K562 (cell line): ENCODE data around the gene FGG. TPM values are rescaled to one million over a fixed set of nuclear protein-coding genes. Genes with fewer than 3 reads are reported as not detected.

Experiments used
- ATAC-seq: fragments of 200-7000 bp; cut with Tn5 transposase; 3 replicates; pipeline ENCODE4 v1.9.1; 2020; ENCODE audit warnings: moderate library complexity
- BruUV-seq: library from RNA; stranded (reverse); fragments of 400-500 nt; replicated peaks from 2 replicates; lab custom pipeline; 2021; lab: Mats Ljungman, UMichigan
- CTCF ChIA-PET: fragments of 300-600 bp; formaldehyde crosslinking; extraction: SDS; loops from one replicate; lab custom pipeline; 2021; ENCODE audit warnings: low intra/inter-chr PET ratio; lab: Yijun Ruan, JAX
- POLR2A ChIA-PET: fragments of 300-600, 350-650 bp; sonication (Branson Sonifier 250); formaldehyde crosslinking; extraction: SDS; loops from one replicate; lab custom pipeline; 2021; ENCODE audit warnings: antibody characterized with exemption, inconsistent platforms; lab: Yijun Ruan, JAX
- DNase-seq, 4 experiments: peaks; one replicate each; pipeline versions ENCODE4 v3.0.0 to v3.0.0-alpha.2; 2011 to 2018; ENCODE audit warnings: low spot score in 3 of 4, mixed read lengths in 3 of 4; ENCODE audit errors: extremely low read depth in 1 of 4
- FAIRE-seq: peaks from 2 replicates; lab custom pipeline; 2011; peaks lifted over from hg19 to GRCh38; lab: Jason Lieb, UNC
- H2AFZ ChIP-seq: 2 replicates; pipeline ENCODE4 v1.6.0; 2011; ENCODE audit warnings: low read depth, low read length, control low read depth, inconsistent platforms
- H3K27ac ChIP-seq: fragments of 200-600 bp; 3 replicates; pipeline ENCODE4 v1.8.0; 2011; ENCODE audit warnings: low read depth, mild to moderate bottlenecking, control low read depth, inconsistent platforms, low read length, moderate library complexity, mixed read lengths; ENCODE audit errors: extremely low read depth
- H3K27me3 ChIP-seq, 2 experiments: fragments of 300-600 bp in 1 of 2; 2 replicates in 1 of 2; 3 replicates in 1 of 2; pipeline versions ENCODE4 v1.6.0 to v1.8.0; 2011; ENCODE audit warnings: inconsistent platforms in 2 of 2, low read length in 2 of 2, mild to moderate bottlenecking in 1 of 2, mixed read lengths in 1 of 2, moderate library complexity in 1 of 2; ENCODE audit not compliant: control insufficient read depth in 2 of 2, insufficient read depth in 2 of 2
- H3K36me3 ChIP-seq: fragments of 300-600 bp; 3 replicates; pipeline ENCODE4 v1.8.0; 2011; ENCODE audit warnings: mild to moderate bottlenecking, low read length, inconsistent platforms; ENCODE audit not compliant: control insufficient read depth, insufficient read depth
- H3K4me1 ChIP-seq, 2 experiments: fragments of 200-600 bp in 1 of 2; replicated peaks in 1 of 2; 2 replicates in 1 of 2; 3 replicates in 1 of 2; pipeline versions ENCODE4 v1.5.1 to v1.8.0; 2011; ENCODE audit warnings: inconsistent platforms in 2 of 2, low read length in 2 of 2, mild to moderate bottlenecking in 1 of 2, mixed read lengths in 1 of 2, moderate library complexity in 1 of 2; ENCODE audit not compliant: control insufficient read depth in 2 of 2, insufficient read depth in 2 of 2
- H3K4me2 ChIP-seq: 2 replicates; pipeline ENCODE4 v1.6.1; 2011; ENCODE audit warnings: low read length, control low read depth, inconsistent platforms, mixed read lengths; ENCODE audit not compliant: insufficient read depth
- H3K4me3 ChIP-seq: fragments of 200-600 bp; sonication (generic), shearing (Covaris generic); 2 replicates; pipeline ENCODE4 v1.5.1; 2016; ENCODE audit warnings: control low read depth, inconsistent platforms
- H3K79me2 ChIP-seq: fragments of 200-600 bp; 3 replicates; pipeline ENCODE4 v1.8.0; 2011; ENCODE audit warnings: low read length, inconsistent platforms; ENCODE audit not compliant: control insufficient read depth, insufficient read depth
- H3K9ac ChIP-seq, 2 experiments: 2 replicates each; pipeline versions ENCODE4 v1.6.0 to v1.6.1; 2011; ENCODE audit warnings: low read depth in 2 of 2, low read length in 2 of 2, control low read depth in 1 of 2, inconsistent platforms in 1 of 2, mild to moderate bottlenecking in 1 of 2, mixed read lengths in 1 of 2; ENCODE audit not compliant: insufficient read depth in 1 of 2
- H3K9me1 ChIP-seq: one replicate; pipeline ENCODE4 v1.6.0; 2011; ENCODE audit warnings: inconsistent platforms, mild to moderate bottlenecking, low read length, moderate library complexity; ENCODE audit not compliant: control insufficient read depth, insufficient read depth
- H3K9me3 ChIP-seq: replicated peaks from 2 replicates; pipeline ENCODE4 v1.5.1; 2011; ENCODE audit warnings: low read depth, low read length, inconsistent platforms; ENCODE audit not compliant: control insufficient read depth, insufficient read depth
- H4K20me1 ChIP-seq: replicated peaks from 2 replicates; pipeline ENCODE4 v1.6.1; 2011; ENCODE audit warnings: low read length, inconsistent platforms, mixed read lengths; ENCODE audit not compliant: control insufficient read depth, insufficient read depth
- CEBPB ChIP-seq: fragments of 450-650 bp; IDR thresholded peaks from 2 replicates; pipeline ENCODE4 v1.6.1; 2016; ENCODE audit warnings: missing genetic modification characterization, missing compliant biosample characterization
- RAD21 ChIP-seq, 2 experiments: fragments of 250-450 bp in 1 of 2; fragments of 450-650 bp in 1 of 2; sonication (Bioruptor Pico) in 1 of 2; formaldehyde crosslinking in 1 of 2; IDR thresholded peaks in 1 of 2; conservative IDR thresholded peaks in 1 of 2; 2 replicates each; pipeline versions ENCODE4 v1.4.0 to v1.8.0; 2020 to 2022; ENCODE audit warnings: mild to moderate bottlenecking in 2 of 2, moderate library complexity in 1 of 2
- TBP ChIP-seq: optimal IDR thresholded peaks from 2 replicates; pipeline ENCODE3; 2011; ENCODE audit warnings: low read depth, low read length, improper control_type of control experiment
- YY1 ChIP-seq, 3 experiments: IDR thresholded peaks; 2 replicates each; pipeline ENCODE4 v1.6.1; 2011; ENCODE audit warnings: low read length in 2 of 3, mild to moderate bottlenecking in 2 of 3, moderate library complexity in 2 of 3, borderline replicate concordance in 1 of 3, control low read depth in 1 of 3, low read depth in 1 of 3; ENCODE audit not compliant: insufficient read depth in 3 of 3, insufficient replicate concordance in 2 of 3, control insufficient read depth in 1 of 3, insufficient read length in 1 of 3; ENCODE audit errors: extremely low read depth in 1 of 3
- ZBTB7A ChIP-seq: IDR thresholded peaks from 2 replicates; pipeline ENCODE4 v1.6.1; 2011; ENCODE audit warnings: low read depth, mild to moderate bottlenecking, low read length, moderate library complexity, borderline replicate concordance; ENCODE audit not compliant: control insufficient read depth
- ZNF586 ChIP-seq: fragments of 450-650 bp; formaldehyde crosslinking; conservative IDR thresholded peaks from 2 replicates; pipeline ENCODE4 v1.4.0; 2020; ENCODE audit warnings: mild to moderate bottlenecking, moderate library complexity
- ZNF589 ChIP-seq: fragments of 200-800 bp; sonication (Bioruptor generic); IDR thresholded peaks from 2 replicates; pipeline ENCODE4 v1.6.1; 2016; ENCODE audit warnings: low read depth, missing genetic modification characterization, missing compliant biosample characterization
- WGBS: fragments of 100-300 bp; shearing (Covaris generic); methylation state at CpG from one replicate; pipeline ENCODE4 v1.1.6; 2016; ENCODE audit warnings: low coverage, mixed read lengths; ENCODE audit not compliant: insufficient coverage; ENCODE audit errors: missing lambda C conversion rate; 5-methylcytosine and 5-hydroxymethylcytosine counted together
- in situ Hi-C: fragments of 300-500 bp; cut with MboI; formaldehyde crosslinking; loops from 4 replicates; pipeline ENCODE4 v1.15.0; 2018; ENCODE audit warnings: inconsistent platforms, mixed read lengths
- intact Hi-C: fragments of 100-400 bp; cut with micrococcal nuclease; formaldehyde crosslinking; loops from 2 replicates; pipeline ENCODE4 v1.14.2; 2022
- polyA plus RNA-seq, 8 experiments: library from polyadenylated mRNA; depleted of rRNA in 4 of 8; stranded (reverse) in 5 of 8; unstranded in 3 of 8; fragments of >200 nt; fragmentation: Nextera tagmentation in 2 of 8; fragmentation: Illumina TruSeq in 1 of 8; extraction: Ambion mirVana in 2 of 8; extraction: Trizol in 1 of 8; gene quantifications; 2 replicates each; pipeline versions ENCODE4 v1.2.1 to v1.2.3, GENCODE V29; 2011 to 2014; ENCODE audit warnings: inconsistent platforms in 1 of 8, missing spikeins in 1 of 8
- total RNA-seq, 7 experiments: library from RNA; depleted of rRNA in 6 of 7; stranded (reverse); fragments of >200 nt in 6 of 7; fragmentation: Illumina TruSeq in 2 of 7; extraction: Trizol in 2 of 7; gene quantifications; 2 replicates each; pipeline versions ENCODE4 v1.2.1 to v1.2.3, GENCODE V29; 2011 to 2021; ENCODE audit warnings: low replicate concordance in 1 of 7
- TF ChIP-seq, protein P1 (sequence below): fragments of 250-450 bp; sonication (Bioruptor Pico); IDR thresholded peaks from 2 replicates; pipeline ENCODE4 v1.5.0; 2020; ENCODE audit warnings: mild to moderate bottlenecking
- TF ChIP-seq, protein P2 (sequence below): IDR thresholded peaks from 2 replicates; pipeline ENCODE4 v1.6.1; 2011; ENCODE audit warnings: borderline replicate concordance, low read depth, mild to moderate bottlenecking, moderate library complexity, low read length; ENCODE audit not compliant: insufficient read depth, poor library complexity, severe bottlenecking
- TF ChIP-seq, protein P3 (sequence below): fragments of 450-650 bp; formaldehyde crosslinking; IDR thresholded peaks from 2 replicates; pipeline ENCODE4 v1.4.0; 2020; ENCODE audit warnings: mild to moderate bottlenecking

Gene FGG
- total and polyA plus RNA-seq, 9 of the 15 experiments (the other 6 are each of a cell fraction or from before 2014, with no cell fraction given): 0.08 to 2.2 (median 0.33) TPM; not detected in 2

DNA sequence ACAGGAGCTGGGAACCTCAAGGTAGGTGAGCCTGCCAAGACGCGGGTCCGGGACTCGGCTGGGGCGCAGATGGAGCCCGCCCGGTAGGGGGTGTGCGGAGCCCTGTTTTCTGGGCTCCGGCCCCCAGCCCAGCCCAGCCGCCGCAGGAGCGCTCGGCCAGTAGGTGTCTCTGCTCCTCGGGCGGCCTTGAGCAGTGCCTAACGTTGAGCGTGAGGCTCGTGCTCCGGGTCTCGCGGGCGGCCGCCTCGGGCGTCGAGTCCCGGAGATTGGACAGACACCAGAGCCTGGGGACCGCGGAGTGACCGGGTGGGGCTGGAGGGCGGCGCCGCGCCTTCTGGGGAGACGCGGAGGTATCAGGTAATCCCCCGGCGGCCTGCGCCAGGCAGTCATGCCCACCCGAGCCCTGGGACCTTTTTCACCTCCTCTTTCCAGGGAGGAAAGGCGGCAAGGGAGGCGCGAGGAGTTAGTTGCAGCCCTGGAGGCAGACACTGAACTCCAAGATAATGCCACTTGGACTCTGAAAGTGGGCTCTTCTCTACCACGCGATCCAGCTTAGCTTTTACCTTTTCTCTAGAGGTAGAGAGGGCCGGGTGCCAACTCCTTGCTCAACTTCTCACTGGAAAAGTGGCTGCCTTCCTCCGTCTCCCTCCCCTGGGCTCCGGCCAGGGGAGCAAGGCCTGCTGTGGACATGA, 14.5 kb upstream of the FGG start:
- POLR2A ChIA-PET: interaction anchor here (0.8 kb wide), 1 partner anchor 14 kb away, joined by 4 read pairs; no protein-coding TSS in a partner anchor
- DNase-seq: peak; percentile 63 to 77 (median 70)
- Histone ChIP-seq H3K9me1 (no peaks in the 10 kb centered on the region), H3K4me3 (no peak overlapping the region), H3K9me3 (no peaks in the 10 kb centered on the region), H2AFZ (peak overlapping the region; percentile 66), H3K4me1 (peaks cover 0 to 9% of the 10 kb centered on the region in 2 experiments; a peak in 2 of 5 replicates), H3K27ac (no peak overlapping the region), H3K79me2 (no peaks in the 10 kb centered on the region), H3K9ac (peak overlapping the region in 1 of 2 experiments; percentile 66; a peak in 2 of 4 replicates), H4K20me1 (no peaks in the 10 kb centered on the region), H3K27me3 (peaks cover 2 to 13% of the 10 kb centered on the region in 2 experiments; a peak in 3 of 5 replicates), H3K36me3 (no peaks in the 10 kb centered on the region), H3K4me2 (no peak overlapping the region)
- intact Hi-C loops: loop anchor here (10.0 kb wide), 1 partner anchor 748 kb away; the partner anchor contains the start of gene MAP9
- peak; percentile 100 for ATAC-seq
- FAIRE-seq: no peak
- in situ Hi-C loops: loop anchor here (5.0 to 10.0 kb wide), 2 partner anchors 150 to 1298 kb away; no protein-coding TSS in a partner anchor
- 22% methylated on average over 24 of the region's 48 CpGs for WGBS
- CTCF ChIA-PET: interaction anchor here (0.6 to 1.6 kb wide), 4 partner anchors 74 to 1045 kb away, joined by 3 to 7 read pairs (median 4); no protein-coding TSS in a partner anchor
- BruUV-seq: no TSS peak
- TF ChIP-seq YY1 (IDR thresholded peaks at IDR 0.05; ENCODE audit: borderline replicate concordance in 1 of 3, control insufficient read depth in 1 of 3, extremely low read depth in 1 of 3, insufficient read depth in 3 of 3, insufficient read length in 1 of 3, insufficient replicate concordance in 2 of 3, low read depth in 1 of 3, low read length in 2 of 3) (peak in 2 of 3 experiments; percentile 14 to 30), ZNF586 (no peak), CEBPB (tag) (no peak), ZNF589 (0 out of 2 replicates have a peak, but pooled peaks have one; percentile 31), TBP (peak; percentile 19), RAD21 (CRISPR knock-in tag; conservative IDR thresholded peaks at IDR 0.05 in 1 of 2, IDR thresholded peaks at IDR 0.05 in 1 of 2) (peak; percentile 56 to 83), ZBTB7A (peak; percentile 56; the same call in 1 of the 2 replicates)
- TF ChIP-seq, protein P1, sequence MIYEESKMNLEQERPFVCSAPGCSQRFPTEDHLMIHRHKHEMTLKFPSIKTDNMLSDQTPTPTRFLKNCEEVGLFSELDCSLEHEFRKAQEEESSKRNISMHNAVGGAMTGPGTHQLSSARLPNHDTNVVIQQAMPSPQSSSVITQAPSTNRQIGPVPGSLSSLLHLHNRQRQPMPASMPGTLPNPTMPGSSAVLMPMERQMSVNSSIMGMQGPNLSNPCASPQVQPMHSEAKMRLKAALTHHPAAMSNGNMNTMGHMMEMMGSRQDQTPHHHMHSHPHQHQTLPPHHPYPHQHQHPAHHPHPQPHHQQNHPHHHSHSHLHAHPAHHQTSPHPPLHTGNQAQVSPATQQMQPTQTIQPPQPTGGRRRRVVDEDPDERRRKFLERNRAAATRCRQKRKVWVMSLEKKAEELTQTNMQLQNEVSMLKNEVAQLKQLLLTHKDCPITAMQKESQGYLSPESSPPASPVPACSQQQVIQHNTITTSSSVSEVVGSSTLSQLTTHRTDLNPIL: no peak
- TF ChIP-seq, protein P2, sequence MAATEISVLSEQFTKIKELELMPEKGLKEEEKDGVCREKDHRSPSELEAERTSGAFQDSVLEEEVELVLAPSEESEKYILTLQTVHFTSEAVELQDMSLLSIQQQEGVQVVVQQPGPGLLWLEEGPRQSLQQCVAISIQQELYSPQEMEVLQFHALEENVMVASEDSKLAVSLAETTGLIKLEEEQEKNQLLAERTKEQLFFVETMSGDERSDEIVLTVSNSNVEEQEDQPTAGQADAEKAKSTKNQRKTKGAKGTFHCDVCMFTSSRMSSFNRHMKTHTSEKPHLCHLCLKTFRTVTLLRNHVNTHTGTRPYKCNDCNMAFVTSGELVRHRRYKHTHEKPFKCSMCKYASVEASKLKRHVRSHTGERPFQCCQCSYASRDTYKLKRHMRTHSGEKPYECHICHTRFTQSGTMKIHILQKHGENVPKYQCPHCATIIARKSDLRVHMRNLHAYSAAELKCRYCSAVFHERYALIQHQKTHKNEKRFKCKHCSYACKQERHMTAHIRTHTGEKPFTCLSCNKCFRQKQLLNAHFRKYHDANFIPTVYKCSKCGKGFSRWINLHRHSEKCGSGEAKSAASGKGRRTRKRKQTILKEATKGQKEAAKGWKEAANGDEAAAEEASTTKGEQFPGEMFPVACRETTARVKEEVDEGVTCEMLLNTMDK: peak; percentile 97
- TF ChIP-seq, protein P3, sequence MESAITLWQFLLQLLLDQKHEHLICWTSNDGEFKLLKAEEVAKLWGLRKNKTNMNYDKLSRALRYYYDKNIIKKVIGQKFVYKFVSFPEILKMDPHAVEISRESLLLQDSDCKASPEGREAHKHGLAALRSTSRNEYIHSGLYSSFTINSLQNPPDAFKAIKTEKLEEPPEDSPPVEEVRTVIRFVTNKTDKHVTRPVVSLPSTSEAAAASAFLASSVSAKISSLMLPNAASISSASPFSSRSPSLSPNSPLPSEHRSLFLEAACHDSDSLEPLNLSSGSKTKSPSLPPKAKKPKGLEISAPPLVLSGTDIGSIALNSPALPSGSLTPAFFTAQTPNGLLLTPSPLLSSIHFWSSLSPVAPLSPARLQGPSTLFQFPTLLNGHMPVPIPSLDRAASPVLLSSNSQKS: no peak
